Omental fat pad (tissue), 4 donors: Measurements from ENCODE around the gene CNOT4. TPM values are rescaled to one million over a fixed set of nuclear protein-coding genes. Genes with fewer than 3 reads are reported as not detected.
"Not testable (repeated sequence)": the region's sequence is repeated elsewhere in the genome, so short reads cannot be mapped to it uniquely, and the experiment has no call there.

Source experiments
- ATAC-seq: fragments of 150-250 bp; one replicate; pipeline ENCODE4 v1.9.1; 2016; ENCODE audit warnings: mild to moderate bottlenecking, moderate library complexity; ENCODE audit not compliant: low FRiP score
- DNase-seq: peaks from one replicate; pipeline ENCODE4 v3.0.0-alpha.2; 2019; ENCODE audit warnings: low spot score
- CTCF ChIP-seq, 3 donors: fragments of 450-650 bp; IDR thresholded peaks; one replicate each; pipeline ENCODE4 v1.5.1; 2016 to 2017; ENCODE audit warnings: antibody characterized with exemption in 3 of 3, mild to moderate bottlenecking in 3 of 3, moderate library complexity in 2 of 3
- total RNA-seq, 4 donors: library from RNA; depleted of rRNA; stranded (reverse); fragments of >200 nt; gene quantifications; one replicate each; pipeline ENCODE4 v1.1.0, GENCODE V29; 2016

CNOT4 gene
- total RNA-seq, 4 donors from 2014 or later, result 19.8 to 21.8 (median 20.2) TPM

DNA sequence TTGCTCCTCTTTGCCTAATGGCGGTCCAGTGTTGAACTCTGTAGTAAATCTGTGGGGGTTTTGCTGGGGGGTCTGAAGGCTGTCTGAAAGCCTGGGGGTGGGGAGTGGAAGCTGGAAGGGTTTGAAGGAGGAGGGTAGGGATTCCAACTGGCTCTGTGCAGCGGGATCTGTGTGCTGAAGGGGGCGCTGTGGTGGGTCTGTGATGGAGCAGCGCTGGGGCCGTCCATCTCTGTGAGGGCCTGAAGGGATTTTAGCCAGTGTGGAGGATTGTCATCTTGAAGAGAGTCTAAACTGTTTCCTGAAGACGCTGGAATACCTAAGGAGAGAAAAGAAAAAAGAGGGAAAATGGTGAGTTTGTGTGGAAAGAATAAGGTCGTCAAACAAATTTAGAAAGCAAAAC, 147.0 kb downstream of the CNOT4 start:
- no peak for TF ChIP-seq CTCF (IDR thresholded peaks at IDR 0.05)
- DNase-seq (no peak), ATAC-seq (no peak)

DNA sequence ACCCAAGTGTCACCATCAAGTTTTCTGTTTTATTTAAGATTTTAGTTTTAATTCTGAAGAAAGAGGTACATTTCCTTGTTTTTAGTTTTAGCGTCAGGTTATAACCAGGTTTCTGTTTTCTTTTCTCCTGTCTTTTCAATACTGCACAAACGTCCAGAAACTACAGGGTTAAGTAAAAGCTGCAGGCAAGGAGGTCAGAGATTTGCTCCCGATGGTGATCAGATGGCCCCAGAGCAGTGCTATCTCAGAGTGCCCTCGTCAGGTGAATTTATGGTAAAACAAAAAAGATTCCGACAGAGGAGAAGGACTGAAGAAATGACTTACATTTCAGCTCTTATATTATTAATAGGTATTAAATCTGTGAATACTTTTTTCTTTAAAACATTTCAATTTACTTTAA, 148.1 kb downstream of the CNOT4 start:
- TF ChIP-seq CTCF (IDR thresholded peaks at IDR 0.05), result no peak
- DNase-seq, result no peak
- no peak for ATAC-seq

- DNase-seq (no peak), ATAC-seq (no peak)
- no peak for TF ChIP-seq CTCF (IDR thresholded peaks at IDR 0.05)
These were observed 150.3 kb downstream of the CNOT4 start for GRCh38 chr7:135359615-135360014.

DNA sequence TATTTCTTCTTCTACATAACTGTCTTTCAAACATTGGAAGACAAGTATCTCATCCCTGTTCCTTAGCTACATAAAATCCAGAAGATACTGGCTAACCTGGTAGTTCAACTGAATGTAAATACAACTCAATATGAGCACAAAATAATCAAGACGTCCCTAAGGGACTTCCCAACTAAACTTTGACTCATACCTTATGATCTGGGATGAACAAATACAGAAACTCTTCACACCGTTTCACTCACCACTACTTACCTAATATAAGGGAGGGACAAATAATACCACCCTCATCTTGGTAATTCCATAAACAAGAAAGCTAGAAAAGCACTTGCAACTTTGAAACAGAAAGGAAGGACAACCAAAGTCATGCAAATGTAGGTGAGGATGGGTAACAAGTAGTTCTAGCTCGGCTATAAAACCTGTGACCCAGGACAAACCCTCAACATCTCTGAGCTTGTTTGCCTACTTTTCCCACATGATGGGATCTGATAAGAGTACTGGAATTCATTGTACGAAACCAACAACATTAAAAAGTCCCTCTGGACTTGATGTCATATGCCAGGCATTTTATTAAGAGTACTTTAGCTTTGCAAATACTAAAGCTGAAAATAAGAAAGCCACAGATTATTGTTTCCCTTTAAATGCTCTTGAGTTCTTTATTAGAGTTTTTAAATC, 154.4 kb downstream of the CNOT4 start:
- no peak for TF ChIP-seq CTCF (IDR thresholded peaks at IDR 0.05)
- ATAC-seq (no peak), DNase-seq (no peak)

DNA sequence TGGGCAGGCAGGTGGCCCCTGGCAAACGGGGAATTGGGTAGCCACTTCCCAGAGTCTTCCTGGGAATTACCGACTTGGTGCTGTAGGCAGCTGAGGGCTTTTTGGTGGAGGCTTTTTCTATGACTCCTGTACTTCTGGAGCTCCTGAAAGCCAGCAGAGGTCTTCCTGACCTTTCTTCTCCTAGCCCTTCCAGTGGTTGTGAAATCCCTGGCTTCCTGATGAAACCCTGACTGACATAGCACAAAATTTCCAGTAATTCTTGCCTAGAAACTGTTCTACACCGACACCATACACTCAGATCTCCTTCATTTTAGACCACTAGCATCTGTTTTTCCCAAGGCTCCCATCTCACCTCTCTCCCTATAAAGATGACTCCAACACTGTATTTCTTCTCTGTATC, 156.1 kb downstream of the CNOT4 start:
- ATAC-seq, result no peak
- DNase-seq, result no peak
- no peak for TF ChIP-seq CTCF (IDR thresholded peaks at IDR 0.05)

DNA sequence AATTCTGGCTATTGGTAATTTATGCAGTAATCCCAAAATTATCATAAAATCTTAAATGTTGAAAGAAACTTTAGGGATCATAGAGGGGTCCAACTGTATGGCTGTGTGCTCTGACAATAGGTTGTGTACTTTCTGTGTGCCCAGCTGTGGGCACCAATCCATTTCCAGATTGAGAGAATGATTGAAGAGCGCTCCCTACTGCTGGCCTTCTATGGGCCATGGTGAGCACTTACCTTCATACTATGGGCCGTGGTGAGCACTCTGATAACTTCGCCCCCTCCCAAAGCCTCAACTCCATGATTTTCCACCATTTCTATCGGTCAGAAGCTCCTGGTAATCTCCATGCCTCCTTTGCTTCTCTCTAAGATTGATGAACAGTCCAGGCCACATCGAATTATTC, 157.6 kb downstream of the CNOT4 start:
- DNase-seq, result no peak
- ATAC-seq, result no peak
- TF ChIP-seq CTCF (IDR thresholded peaks at IDR 0.05), result no peak

GRCh38 chr7:135351070-135351469, 158.8 kb downstream of the CNOT4 start:
- not testable (repeated sequence) for DNase-seq, ATAC-seq
